ENCODE data around the gene FRG2C.
"Not testable (repeated sequence)": the region's sequence is repeated elsewhere in the genome, so short reads cannot be mapped to it uniquely, and the experiment has no call there.

Gene FRG2C

DNA sequence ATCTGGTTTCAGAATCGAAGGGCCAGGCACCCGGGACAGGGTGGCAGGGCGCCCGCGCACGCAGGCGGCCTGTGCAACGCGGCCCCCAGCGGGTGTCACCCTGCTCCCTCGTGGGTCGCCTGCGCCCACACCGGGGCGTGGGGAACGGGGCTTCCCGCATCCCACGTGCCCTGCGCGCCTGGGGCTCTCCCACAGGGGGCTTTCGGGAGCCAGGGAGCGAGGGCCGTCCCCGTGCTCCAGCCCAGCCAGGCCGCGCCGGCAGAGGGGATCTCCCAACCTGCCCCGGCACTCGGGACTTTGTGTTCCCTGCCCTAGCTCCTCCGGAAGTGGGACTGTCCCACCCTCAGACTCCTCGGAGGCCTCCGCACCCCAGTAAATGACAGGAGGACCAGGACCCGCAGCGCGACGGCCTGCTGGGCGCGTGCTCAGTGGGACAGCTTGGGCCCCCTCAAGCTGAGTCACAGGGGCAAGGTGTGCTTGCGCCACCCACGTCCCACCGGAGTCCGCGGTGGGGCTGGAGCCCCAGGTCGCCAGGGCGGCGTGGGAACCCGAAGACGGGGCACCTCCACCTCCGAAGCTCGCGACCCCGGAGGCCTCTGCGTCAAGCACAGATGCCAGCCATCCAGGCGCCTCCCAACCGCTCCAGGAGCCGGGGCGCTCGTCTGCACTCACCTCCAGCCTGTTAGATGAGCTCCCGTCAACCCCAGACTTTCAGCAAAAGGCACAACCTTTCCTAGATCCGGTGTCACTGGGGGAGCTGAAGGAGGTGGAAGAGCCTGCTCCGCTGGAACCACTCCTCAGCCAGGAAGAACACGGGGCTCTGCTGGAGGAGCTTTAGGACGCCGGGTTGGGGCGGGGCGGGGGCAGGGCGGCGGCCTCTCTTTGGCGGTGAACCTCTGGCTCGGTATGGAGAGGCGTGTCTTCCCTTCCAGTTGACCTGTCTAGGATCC is 5.5 kb downstream of the FRG2C start:
- DNase-seq, result not testable (repeated sequence)

DNA sequence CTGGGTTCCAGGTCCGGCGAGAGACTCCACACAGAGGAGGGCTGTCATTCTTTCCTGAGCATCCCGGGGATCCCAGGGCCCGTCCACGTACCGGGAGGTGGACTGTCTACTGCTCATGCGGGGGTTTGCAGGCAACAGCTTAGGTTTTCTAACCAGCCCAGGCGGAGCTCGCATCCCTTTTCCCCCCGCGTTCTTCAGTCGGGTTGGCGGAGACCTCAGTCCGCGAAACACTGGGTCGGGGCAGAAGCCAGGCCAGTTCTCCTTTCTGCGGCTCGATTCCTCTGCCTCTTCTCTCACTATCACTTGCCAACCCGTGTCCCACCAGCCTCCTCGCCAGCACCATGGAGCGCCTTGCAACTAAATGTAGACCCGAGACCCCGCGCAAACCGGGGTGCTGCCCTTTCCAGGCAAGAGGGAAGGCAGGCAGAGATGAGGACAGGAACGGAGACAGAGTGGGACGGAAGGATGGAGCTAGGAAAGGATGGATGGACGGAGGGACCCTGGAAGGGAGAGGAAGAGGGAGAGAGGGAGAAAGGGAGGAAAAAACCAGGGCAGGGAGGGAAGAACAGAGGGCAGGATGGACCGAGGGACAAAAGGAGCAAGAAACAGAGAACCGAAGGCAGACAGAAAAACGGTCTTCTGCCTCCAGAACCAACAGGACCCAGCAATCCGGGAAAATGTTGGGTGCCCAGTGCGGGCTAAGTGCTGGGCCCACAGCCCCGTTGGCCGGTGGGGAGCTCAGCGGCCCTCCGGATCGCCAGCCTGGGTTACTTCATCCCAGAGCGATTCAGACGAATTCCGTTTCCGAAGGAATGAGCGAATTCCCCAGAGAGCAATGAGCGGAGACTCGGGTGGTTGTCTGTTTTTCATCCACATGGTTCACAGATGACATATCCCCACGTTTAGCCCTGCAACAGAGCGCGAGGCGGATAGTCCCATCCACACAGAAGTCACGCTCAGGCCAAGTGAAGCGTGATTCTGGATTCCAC is 6.5 kb downstream of the FRG2C start:
- not testable (repeated sequence) for DNase-seq

DNA sequence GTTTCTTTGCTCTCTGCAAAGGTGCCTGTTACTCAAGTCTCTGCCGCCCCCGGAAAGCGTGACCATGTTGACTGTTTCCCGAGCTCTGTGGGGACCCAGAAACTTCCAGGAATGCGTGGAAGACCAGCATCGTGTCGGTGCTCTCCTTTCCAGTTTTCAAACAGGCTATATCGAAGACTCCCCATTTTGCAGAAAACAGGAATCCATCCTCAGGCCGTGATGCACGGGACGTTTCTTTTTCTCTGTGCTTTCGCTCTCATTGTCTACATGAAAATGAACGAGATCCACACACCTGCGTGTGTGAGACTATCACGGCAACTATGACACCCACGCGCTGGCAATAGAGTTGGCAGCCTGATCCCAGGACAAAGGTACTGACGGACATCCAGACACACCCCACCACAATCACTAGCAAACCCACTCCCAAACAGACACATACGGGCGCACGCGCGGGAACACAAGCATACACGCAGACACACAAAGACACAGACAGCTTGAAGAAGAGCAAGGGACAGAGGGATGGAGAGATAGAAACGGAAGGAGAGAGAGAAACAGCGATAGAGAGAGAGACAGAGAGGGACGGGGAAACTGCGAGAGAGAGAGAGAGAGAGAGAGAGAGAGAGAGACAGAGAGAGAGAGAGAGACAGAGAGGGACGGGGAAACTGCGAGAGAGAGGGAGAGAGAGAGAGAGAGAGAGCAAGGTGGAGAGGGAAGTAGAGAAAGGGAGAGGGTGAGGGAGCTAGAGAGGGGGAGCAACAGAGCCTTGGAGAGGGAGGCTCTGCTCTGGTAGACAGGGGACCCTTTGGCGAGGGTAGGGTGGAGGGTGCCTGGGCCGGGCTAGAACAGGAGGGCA is 7.4 kb downstream of the FRG2C start:
- DNase-seq, result not testable (repeated sequence)

DNA sequence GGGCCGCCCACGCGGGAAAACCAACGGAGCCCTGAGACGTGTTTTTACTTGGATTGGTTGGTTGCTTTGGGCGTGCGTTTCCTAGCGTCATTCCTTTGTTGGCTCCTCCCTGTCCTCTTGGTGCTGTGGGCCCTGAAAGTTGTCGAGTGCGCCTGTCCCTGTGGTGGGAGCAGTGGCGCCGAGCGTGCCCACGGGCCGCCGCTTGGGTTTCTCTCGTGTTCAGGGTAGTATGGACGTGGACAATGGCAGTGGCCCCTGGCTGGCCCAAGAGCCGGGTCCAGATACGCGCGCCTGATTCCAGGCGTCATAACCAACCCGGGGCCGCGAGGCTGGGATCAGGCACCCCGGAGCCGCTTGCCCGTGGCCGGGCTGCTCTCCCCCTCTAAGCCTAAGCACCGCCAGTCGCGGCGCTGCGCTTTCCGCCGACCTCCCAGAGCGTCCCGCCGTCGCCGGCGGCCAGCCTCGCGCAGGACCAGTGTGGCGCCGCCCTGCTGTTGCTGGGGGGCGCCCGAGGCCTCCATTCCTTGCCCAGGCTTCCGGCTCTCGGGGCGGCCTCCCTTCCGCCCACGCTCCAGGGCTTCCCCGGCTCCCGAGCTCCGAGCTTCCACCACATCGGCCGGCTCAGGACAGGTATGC is 8.1 kb downstream of the FRG2C start:
- not testable (repeated sequence) for DNase-seq

DNA sequence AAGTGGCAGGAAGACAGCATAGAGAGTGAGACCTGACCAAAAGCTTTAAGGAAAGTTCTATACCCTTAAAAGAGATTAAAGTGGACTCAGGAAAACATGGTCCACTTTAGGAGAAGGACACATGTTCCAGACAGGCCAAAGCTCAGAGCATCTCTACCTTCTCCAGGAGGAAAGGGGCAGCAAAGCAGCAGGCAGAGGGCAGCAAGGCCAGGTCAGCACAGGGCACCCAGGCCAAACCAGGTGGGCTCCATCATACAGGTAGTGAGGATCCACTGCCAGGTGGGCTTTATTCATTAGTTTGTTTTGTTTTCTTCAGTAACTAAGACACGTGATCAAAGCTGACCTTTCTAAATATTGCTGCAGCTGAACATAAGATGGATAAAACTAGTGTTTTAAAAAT is 19.8 kb downstream of the FRG2C start:
- not testable (repeated sequence) for DNase-seq

DNA sequence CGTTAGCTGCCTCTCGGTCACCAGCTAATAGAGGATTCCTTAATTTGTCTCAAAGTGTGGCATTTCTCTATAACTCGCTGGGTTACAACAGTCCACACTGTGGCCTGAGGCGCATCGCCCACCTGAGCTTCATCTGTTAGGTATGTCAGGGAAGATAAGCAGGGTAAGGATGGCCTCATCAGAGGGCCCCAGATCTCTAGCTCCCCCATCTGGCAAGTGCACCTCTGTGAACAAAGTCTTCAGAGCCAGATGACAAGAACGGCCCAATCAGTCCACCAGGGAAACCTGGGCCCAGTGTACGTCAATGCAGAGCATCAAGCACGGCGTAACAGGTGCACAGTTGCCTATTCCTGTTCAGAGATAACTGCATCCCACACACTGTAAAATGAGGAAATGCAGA is 23.2 kb downstream of the FRG2C start:
- DNase-seq, result no peak

DNA sequence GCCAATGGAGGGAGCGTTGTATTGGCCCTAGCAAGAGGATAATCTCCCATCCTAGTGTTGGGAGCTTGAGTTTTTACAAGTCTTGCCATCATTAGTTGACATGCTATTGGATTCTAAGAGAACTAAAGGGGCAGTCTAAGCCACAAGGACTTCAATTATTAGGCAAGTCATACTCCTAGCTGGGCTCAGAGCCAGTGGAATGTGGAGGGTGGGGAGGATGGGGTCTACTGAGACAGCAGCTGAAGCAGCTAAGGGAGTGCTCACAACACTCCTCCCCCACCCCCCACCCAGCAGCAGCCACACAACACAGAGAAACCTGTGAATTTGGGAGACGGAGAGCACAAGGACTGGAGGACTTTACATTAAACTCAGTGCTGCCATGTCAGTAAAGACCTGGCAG is 27.9 kb downstream of the FRG2C start:
- DNase-seq, result no peak
